Immature natural killer cell (primary cell): Measurements from ENCODE around the gene PTPRT. TPM values are rescaled to one million over a fixed set of nuclear protein-coding genes. Genes with fewer than 3 reads are reported as not detected.
"Not testable (repeated sequence)": the region's sequence is repeated elsewhere in the genome, so short reads cannot be mapped to it uniquely, and the experiment has no call there.

Experiments
- DNase-seq, 3 donors: peaks; one replicate each; pipeline ENCODE4 v3.0.0; 2022; ENCODE audit warnings: mixed read lengths in 1 of 3
- H3K27ac Mint-ChIP-seq, 6 donors: one replicate each; pipeline ENCODE4 v1.8.0; 2020; ENCODE audit warnings: mixed read lengths in 6 of 6, mild to moderate bottlenecking in 5 of 6, inconsistent platforms in 4 of 6, moderate library complexity in 3 of 6
- H3K27me3 Mint-ChIP-seq, 3 donors: one replicate each; pipeline ENCODE4 v1.8.0; 2020 to 2021; ENCODE audit warnings: low read depth in 3 of 3, mild to moderate bottlenecking in 3 of 3, mixed read lengths in 3 of 3, moderate library complexity in 3 of 3, inconsistent platforms in 1 of 3
- H3K36me3 Mint-ChIP-seq, 3 donors: one replicate each; pipeline ENCODE4 v1.8.0; 2020; ENCODE audit warnings: mixed read lengths in 3 of 3, inconsistent platforms in 2 of 3, mild to moderate bottlenecking in 2 of 3
- H3K4me1 Mint-ChIP-seq, 2 donors: one replicate each; pipeline ENCODE4 v1.8.0; 2020; ENCODE audit warnings: inconsistent platforms in 2 of 2, mild to moderate bottlenecking in 2 of 2, mixed read lengths in 2 of 2, moderate library complexity in 1 of 2
- H3K4me3 Mint-ChIP-seq, 5 donors: one replicate each; pipeline ENCODE4 v1.8.0; 2020; ENCODE audit warnings: mild to moderate bottlenecking in 5 of 5, mixed read lengths in 5 of 5, inconsistent platforms in 3 of 5, moderate library complexity in 3 of 5
- H3K9me3 Mint-ChIP-seq, 6 donors: one replicate each; pipeline ENCODE4 v1.8.0; 2020; ENCODE audit warnings: mild to moderate bottlenecking in 6 of 6, mixed read lengths in 6 of 6, inconsistent platforms in 4 of 6, moderate library complexity in 3 of 6
- polyA plus RNA-seq, 3 donors: library from polyadenylated mRNA; unstranded; fragments of 300-500 nt; fragmentation: Illumina TruSeq; gene quantifications; one replicate each; pipeline ENCODE4 v1.2.3, GENCODE V29; 2021

The PTPRT gene
- polyA plus RNA-seq, 3 donors from 2014 or later = not detected

DNA sequence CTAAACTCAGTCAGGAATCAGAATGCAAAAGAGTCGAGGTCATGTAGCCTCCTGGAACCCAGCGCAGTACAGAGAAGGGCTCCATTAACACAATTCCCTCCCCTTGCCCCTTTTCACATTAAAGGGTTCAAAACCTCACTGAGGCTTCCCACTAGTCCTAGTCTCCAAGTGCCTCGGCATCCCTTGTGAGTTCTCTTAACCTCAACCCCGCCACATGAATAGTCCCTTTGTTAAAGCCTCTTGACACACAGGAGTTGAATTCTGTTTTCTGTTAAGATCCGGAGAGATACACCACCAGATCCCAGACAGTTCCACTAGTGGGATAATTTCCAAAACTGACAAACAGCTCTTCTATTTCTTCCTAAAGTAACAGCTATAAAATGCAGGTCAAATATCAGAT, 17.8 kb downstream of the PTPRT start:
- H3K36me3 Mint-ChIP-seq = no peaks in the 10 kb centered on the region
- no peak for DNase-seq
- no peak overlapping the region for H3K4me3 Mint-ChIP-seq
- H3K27me3 Mint-ChIP-seq = peaks cover 0 to 4% (median 3%) of the 10 kb centered on the region in 3 donors
- H3K9me3 Mint-ChIP-seq = peaks cover 0 to 4% (median 0%) of the 10 kb centered on the region in 6 donors
- no peak overlapping the region for H3K27ac Mint-ChIP-seq
- no peaks in the 10 kb centered on the region for H3K4me1 Mint-ChIP-seq

GRCh38 chr20:43170771-43171170, 18.9 kb downstream of the PTPRT start:
- H3K27ac Mint-ChIP-seq = no peak overlapping the region
- H3K4me1 Mint-ChIP-seq = no peaks in the 10 kb centered on the region
- H3K4me3 Mint-ChIP-seq = no peak overlapping the region
- H3K27me3 Mint-ChIP-seq = peaks cover 2 to 4% (median 3%) of the 10 kb centered on the region in 3 donors
- DNase-seq = no peak
- peaks cover 0 to 4% (median 0%) of the 10 kb centered on the region in 6 donors for H3K9me3 Mint-ChIP-seq
- H3K36me3 Mint-ChIP-seq = no peaks in the 10 kb centered on the region

DNA sequence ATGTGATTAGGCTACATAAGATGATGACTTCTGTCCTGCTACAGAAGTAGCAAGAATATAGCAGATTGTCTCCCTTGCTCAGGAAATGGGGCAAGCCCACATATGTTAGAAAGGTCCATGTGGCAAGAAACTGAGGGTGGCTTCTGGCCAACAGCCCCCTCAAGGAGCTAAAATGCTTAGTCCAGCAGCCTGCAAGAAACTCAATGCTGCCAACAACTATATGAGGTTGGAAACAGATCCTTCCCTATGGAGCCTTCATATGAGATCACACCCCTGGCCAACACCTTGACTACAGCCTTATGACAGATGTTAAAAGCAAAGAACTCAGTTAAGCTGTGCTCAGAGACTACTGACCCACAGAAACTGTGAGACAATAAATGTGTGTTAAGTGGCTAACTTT, 22.1 kb downstream of the PTPRT start:
- H3K4me1 Mint-ChIP-seq = no peaks in the 10 kb centered on the region
- H3K4me3 Mint-ChIP-seq = no peak overlapping the region
- peaks cover 0 to 4% (median 0%) of the 10 kb centered on the region in 6 donors for H3K9me3 Mint-ChIP-seq
- H3K36me3 Mint-ChIP-seq = no peaks in the 10 kb centered on the region
- no peak overlapping the region for H3K27ac Mint-ChIP-seq
- no peak for DNase-seq
- peaks cover 2 to 7% (median 2%) of the 10 kb centered on the region in 3 donors for H3K27me3 Mint-ChIP-seq

DNA sequence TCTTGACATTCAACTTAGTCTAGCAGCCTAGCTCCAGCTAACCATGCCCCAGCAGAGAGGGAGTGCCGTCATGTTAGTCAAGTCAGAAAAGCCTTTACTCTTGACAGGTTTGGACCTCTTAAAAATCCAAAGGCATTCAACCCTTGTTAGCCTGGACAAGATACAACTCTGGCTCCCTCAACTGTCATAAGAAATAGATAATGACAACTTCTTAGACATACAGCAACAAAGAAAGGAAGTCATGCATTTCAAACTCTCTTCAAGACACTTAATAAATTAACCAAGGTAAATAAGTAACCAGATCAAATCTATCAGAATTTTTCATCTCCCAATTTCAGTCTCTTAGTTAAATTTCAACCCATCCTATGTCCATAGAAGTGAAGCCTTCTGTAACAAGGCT, 22.7 kb downstream of the PTPRT start:
- no peak overlapping the region for H3K4me3 Mint-ChIP-seq
- no peaks in the 10 kb centered on the region for H3K36me3 Mint-ChIP-seq

DNA sequence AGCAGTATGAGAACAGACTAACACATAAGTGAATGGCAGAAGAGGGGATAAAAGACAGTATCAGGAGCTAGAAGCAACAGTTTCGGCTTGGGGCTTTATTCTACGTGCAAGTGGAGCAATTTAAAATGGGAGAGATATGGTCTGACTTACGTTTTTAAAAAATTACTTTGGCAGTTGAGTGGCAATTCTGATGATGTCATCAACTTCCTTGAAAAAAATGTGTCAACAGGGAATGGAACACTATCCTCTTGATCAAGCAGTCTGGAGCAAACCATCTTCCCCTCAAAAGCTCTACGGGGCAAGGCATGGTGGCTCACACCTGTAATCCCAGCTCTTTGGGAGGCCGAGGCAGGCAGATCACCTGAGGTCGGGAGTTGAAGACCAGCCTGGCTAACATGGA, 24.1 kb downstream of the PTPRT start:
- DNase-seq = no peak
- H3K4me1 Mint-ChIP-seq = no peaks in the 10 kb centered on the region
- no peak overlapping the region for H3K4me3 Mint-ChIP-seq
- peaks cover 0 to 4% (median 0%) of the 10 kb centered on the region in 6 donors for H3K9me3 Mint-ChIP-seq
- H3K27ac Mint-ChIP-seq = no peak overlapping the region
- peaks cover 2 to 5% (median 5%) of the 10 kb centered on the region in 3 donors for H3K27me3 Mint-ChIP-seq
- no peaks in the 10 kb centered on the region for H3K36me3 Mint-ChIP-seq

More for the DNA sequence above, 22.7 kb downstream of the PTPRT start:
- Mint-ChIP-seq H3K4me1 (no peaks in the 10 kb centered on the region), H3K9me3 (peaks cover 0 to 4% (median 0%) of the 10 kb centered on the region in 6 donors), H3K27ac (no peak overlapping the region), H3K27me3 (peaks cover 2 to 9% (median 3%) of the 10 kb centered on the region in 3 donors)
- DNase-seq = no peak

DNA sequence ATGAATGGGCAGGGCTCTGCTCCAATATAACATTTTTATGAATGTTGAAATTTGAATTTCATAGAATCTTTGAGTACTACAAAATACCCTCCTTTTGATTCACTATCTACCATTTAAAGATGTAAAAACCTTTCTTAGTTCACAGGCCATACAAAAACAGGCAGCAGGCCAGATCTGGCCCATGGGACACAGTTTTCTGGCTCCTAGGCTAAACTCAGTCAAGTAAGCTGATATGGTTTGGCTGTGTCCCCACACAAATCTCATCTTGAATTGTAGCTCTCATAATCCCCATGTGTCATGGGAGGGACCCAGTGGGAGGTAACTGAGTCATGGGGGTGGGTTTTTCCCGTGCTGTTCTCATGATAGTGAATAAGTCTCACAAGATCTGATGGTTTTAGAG, 25.0 kb downstream of the PTPRT start:
- not testable (repeated sequence) for H3K27me3 Mint-ChIP-seq, H3K27ac Mint-ChIP-seq, H3K4me3 Mint-ChIP-seq, H3K4me1 Mint-ChIP-seq, H3K9me3 Mint-ChIP-seq, DNase-seq, H3K36me3 Mint-ChIP-seq

- no peak for DNase-seq
- Mint-ChIP-seq H3K4me1 (no peaks in the 10 kb centered on the region), H3K27ac (no peak overlapping the region), H3K4me3 (no peak overlapping the region), H3K9me3 (peaks cover 0 to 2% (median 0%) of the 10 kb centered on the region in 6 donors), H3K27me3 (peaks cover 3 to 12% (median 6%) of the 10 kb centered on the region in 3 donors), H3K36me3 (no peaks in the 10 kb centered on the region)
Observed at GRCh38 chr20:43161716-43162115, 28.0 kb downstream of the PTPRT start.

DNA sequence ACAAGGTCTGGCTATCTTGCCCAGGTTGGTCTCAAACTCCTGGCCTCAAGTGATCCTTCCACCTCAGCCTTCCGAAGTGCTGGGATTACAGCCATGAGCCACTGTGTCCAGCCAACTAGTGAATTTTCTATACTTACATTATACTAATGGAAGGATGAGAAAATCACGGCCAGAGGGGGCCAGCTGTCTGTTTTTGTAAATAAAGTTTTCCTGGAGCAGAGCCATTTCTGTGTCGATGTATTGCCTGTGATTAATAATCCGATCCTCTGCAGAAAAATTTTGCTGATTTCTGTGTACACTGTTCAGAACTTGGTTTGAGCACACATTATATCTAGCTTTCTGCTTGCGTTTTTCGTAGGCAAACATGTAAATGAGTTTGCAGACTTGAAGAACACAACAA, 28.8 kb downstream of the PTPRT start:
- Mint-ChIP-seq H3K4me3 (no peak overlapping the region), H3K9me3 (peaks cover 0 to 2% (median 0%) of the 10 kb centered on the region in 6 donors), H3K27me3 (peaks cover 3 to 12% (median 4%) of the 10 kb centered on the region in 3 donors), H3K27ac (no peak overlapping the region), H3K36me3 (no peaks in the 10 kb centered on the region), H3K4me1 (no peaks in the 10 kb centered on the region)
- no peak for DNase-seq

DNA sequence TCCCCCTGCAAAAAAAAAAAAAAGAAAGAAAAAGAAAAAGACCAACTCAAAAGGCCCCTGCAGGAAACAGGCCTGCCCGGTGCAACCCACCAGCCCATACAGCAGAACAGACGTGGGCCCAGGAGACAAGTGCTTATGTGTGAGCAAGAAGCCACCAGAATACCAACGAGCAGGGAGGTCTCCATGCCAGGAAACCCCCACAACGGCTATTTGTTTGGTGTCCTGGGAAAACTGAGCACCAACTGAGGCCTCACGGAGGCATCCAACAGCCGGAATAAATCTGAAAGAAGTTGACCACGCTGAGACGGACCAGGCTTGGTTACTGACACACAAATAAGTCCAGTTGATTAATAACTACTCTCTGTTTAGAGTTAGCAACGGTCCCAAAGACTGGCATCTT, 29.7 kb downstream of the PTPRT start:
- Mint-ChIP-seq H3K27me3 (peaks cover 3 to 12% (median 4%) of the 10 kb centered on the region in 3 donors), H3K4me3 (no peak overlapping the region), H3K36me3 (no peaks in the 10 kb centered on the region), H3K27ac (no peak overlapping the region), H3K4me1 (no peaks in the 10 kb centered on the region), H3K9me3 (peaks cover 0 to 2% (median 0%) of the 10 kb centered on the region in 6 donors)
- DNase-seq = no peak

GRCh38 chr20:43155366-43156100, 34.2 kb downstream of the PTPRT start:
- peaks cover 0 to 10% (median 8%) of the 10 kb centered on the region in 3 donors for H3K27me3 Mint-ChIP-seq
- peaks cover 0 to 2% (median 0%) of the 10 kb centered on the region in 6 donors for H3K9me3 Mint-ChIP-seq
- no peaks in the 10 kb centered on the region for H3K4me1 Mint-ChIP-seq

DNA sequence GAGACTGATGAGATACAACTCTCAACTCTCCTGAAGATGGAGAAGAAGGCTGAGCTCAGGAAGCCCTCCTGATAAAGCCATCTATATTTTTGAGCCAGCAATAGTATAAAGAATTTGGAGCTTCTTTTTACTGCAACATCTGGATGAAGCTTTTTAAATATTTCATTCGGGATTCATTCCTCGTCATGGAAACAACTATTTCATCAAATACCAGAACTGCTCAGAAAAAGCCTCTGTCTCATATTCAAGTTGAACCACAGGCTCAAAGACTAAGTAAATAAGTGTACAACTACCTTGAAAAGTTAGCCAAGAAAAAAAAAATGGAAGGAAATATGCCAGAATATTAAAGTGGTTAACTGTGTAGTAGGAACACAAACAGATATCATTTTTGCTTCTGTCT, 37.8 kb downstream of the PTPRT start:
- peaks cover 0 to 2% (median 0%) of the 10 kb centered on the region in 6 donors for H3K9me3 Mint-ChIP-seq
- no peak for DNase-seq
- no peaks in the 10 kb centered on the region for H3K36me3 Mint-ChIP-seq
- no peak overlapping the region for H3K27ac Mint-ChIP-seq
- no peaks in the 10 kb centered on the region for H3K4me1 Mint-ChIP-seq
- H3K4me3 Mint-ChIP-seq = no peak overlapping the region
- H3K27me3 Mint-ChIP-seq = peaks cover 0 to 6% (median 4%) of the 10 kb centered on the region in 3 donors

More at GRCh38 chr20:43155366-43156100, 34.2 kb downstream of the PTPRT start:
- no peak for DNase-seq
- H3K4me3 Mint-ChIP-seq = no peak overlapping the region
- H3K36me3 Mint-ChIP-seq = no peaks in the 10 kb centered on the region
- H3K27ac Mint-ChIP-seq = no peak overlapping the region

DNA sequence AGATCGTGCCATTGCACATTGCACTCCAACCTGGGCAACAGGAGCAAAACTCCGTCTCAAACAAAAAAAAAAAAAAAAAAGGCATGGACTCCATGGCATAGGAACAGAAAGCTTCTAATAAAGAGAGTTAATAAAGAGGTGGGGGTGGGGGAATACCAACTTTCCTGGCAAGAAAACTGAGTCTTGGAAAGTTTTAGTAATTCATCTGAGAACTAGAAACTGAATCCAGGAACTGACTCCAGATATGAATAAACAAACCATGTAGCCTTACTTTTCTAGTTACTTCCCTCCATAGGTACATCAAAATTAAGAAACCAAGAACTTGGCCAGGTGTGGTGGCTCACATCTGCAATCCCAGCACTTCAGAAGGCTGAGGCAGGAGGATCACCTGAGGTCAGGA, 38.5 kb downstream of the PTPRT start:
- DNase-seq = no peak
- Mint-ChIP-seq H3K9me3 (peaks cover 0 to 2% (median 0%) of the 10 kb centered on the region in 6 donors), H3K27me3 (peaks cover 0 to 6% (median 4%) of the 10 kb centered on the region in 3 donors), H3K4me3 (no peak overlapping the region), H3K4me1 (no peaks in the 10 kb centered on the region), H3K27ac (no peak overlapping the region), H3K36me3 (no peaks in the 10 kb centered on the region)

DNA sequence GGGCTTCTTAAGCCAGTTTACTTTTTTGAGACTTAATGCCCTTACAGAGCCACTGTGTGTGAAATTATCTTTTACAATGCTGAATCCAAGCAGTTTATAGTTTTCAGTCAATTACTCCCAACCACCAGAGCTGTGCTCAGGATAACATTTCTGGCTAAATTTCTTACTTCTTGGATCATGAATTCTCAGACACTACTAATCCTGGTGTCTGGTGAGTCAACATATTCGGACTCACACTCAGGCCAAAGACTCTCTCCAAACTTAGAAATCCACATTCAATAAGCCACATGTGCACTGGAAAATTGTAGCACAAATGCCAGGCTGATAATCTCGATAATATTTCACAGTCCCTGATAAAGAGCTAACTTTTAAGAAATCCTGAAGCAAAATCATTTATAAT, 49.0 kb downstream of the PTPRT start:
- H3K36me3 Mint-ChIP-seq = peaks cover 0 to 4% (median 0%) of the 10 kb centered on the region in 3 donors
- peaks cover 2 to 7% (median 6%) of the 10 kb centered on the region in 3 donors for H3K27me3 Mint-ChIP-seq

DNA sequence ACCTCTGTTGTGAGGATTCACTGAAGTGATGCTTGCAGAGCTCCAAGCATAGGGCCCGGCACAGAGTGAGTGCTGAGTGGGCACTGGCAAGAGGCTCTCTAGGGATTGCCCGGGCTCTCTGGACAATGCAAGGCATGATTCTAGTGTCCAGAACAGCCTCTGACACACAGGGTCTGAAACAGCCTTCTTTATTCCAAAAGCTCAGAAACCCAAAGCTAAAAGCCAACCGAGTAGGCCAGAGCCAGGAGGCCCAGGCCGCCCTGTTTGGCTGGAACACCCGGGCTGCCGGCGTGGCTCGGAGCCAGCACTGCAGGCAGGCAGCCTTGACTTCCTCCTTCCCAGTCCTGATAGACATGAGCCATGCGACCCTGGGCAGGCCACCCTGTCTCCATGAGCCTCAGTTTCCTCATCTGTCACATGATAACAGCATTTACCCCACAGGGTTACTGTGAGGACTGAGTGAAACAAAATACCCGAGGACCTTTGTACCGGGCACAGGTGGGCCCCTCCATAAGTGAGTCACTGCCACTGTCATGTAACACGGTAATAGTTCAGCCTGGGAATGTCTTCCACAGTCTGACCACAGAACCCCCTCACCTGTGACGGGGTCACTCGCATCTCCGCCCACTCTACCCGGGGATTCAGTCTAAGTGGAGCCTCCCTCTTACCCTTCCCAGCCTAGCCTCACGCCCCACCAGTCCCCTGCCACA, 51.5 kb downstream of the PTPRT start:
- H3K9me3 Mint-ChIP-seq = peaks cover 0 to 2% (median 0%) of the 10 kb centered on the region in 6 donors

More for the DNA sequence above, 49.0 kb downstream of the PTPRT start:
- H3K4me1 Mint-ChIP-seq = no peaks in the 10 kb centered on the region
- peaks cover 0 to 2% (median 0%) of the 10 kb centered on the region in 6 donors for H3K9me3 Mint-ChIP-seq
- H3K27ac Mint-ChIP-seq = no peak overlapping the region
- H3K4me3 Mint-ChIP-seq = no peak overlapping the region
- DNase-seq = no peak

More for the DNA sequence above, 51.5 kb downstream of the PTPRT start:
- Mint-ChIP-seq H3K4me3 (no peak overlapping the region), H3K36me3 (no peaks in the 10 kb centered on the region), H3K4me1 (no peaks in the 10 kb centered on the region), H3K27ac (no peak overlapping the region), H3K27me3 (peaks cover 2 to 6% (median 6%) of the 10 kb centered on the region in 3 donors)
- DNase-seq = no peak
